Esophagus muscularis mucosa (tissue), 4 donors: ENCODE data around the gene FOXK1. TPM values are rescaled to one million over a fixed set of nuclear protein-coding genes. Genes with fewer than 3 reads are reported as not detected.

Source experiments
- DNase-seq: peaks from one replicate; pipeline ENCODE4 v3.0.0-alpha.2; 2017; ENCODE audit errors: extremely low spot score
- H3K27ac ChIP-seq, 4 donors: fragments of 200-600 bp; sonication (generic); replicated peaks in 1 of 4; 1 replicate in 3 of 4; 2 replicates in 1 of 4; pipeline ENCODE4 v1.5.1; 2016 to 2019; ENCODE audit warnings: mild to moderate bottlenecking in 1 of 4
- H3K27me3 ChIP-seq, 4 donors: fragments of 200-600 bp; sonication (generic); one replicate each; pipeline versions ENCODE4 v1.5.1 to v1.6.0; 2016 to 2019
- H3K36me3 ChIP-seq, 4 donors: fragments of 200-600 bp; sonication (generic); one replicate each; pipeline ENCODE4 v1.5.1; 2016 to 2019
- H3K4me1 ChIP-seq, 4 donors: fragments of 200-600 bp; sonication (generic); one replicate each; pipeline ENCODE4 v1.5.1; 2016 to 2019
- H3K4me3 ChIP-seq, 4 donors: fragments of 200-600 bp; sonication (generic); 1 replicate in 2 of 4; 2 replicates in 2 of 4; pipeline ENCODE4 v1.5.1; 2016 to 2019; ENCODE audit warnings: mild to moderate bottlenecking in 4 of 4, moderate library complexity in 1 of 4
- H3K9me3 ChIP-seq, 4 donors: fragments of 200-600 bp; sonication (generic); 1 replicate in 3 of 4; 2 replicates in 1 of 4; pipeline ENCODE4 v1.5.1; 2016 to 2019
- EP300 ChIP-seq: sonication (generic); formaldehyde crosslinking; IDR thresholded peaks from one replicate; pipeline ENCODE4 v1.6.1; 2017; ENCODE audit warnings: antibody characterized with exemption
- POLR2A ChIP-seq: fragments of 450-650 bp; IDR thresholded peaks from one replicate; pipeline ENCODE4 v1.6.1; 2017; ENCODE audit warnings: antibody characterized with exemption, moderate library complexity, mild to moderate bottlenecking, low read depth
- POLR2AphosphoS5 ChIP-seq, 2 donors: sonication (generic); formaldehyde crosslinking; IDR thresholded peaks; one replicate each; pipeline ENCODE4 v1.6.1; 2017; ENCODE audit warnings: antibody characterized with exemption in 2 of 2
- WGBS: methylation state at CpG from one replicate; pipeline ENCODE4 v1.1.5; 2018; 5-methylcytosine and 5-hydroxymethylcytosine counted together
- intact Hi-C: fragments of 100-400 bp; cut with DNase I; formaldehyde crosslinking; loops from one replicate; pipeline ENCODE4 v1.15.1; 2023
- total RNA-seq, 4 donors: library from RNA; depleted of rRNA; stranded (reverse); fragments of >200 nt; gene quantifications; one replicate each; pipeline versions ENCODE4 v1.1.0 to v1.2.1, GENCODE V29; 2016
- TF ChIP-seq, protein P1 (sequence below), 3 experiments: fragments of 200-600 bp in 2 of 3; fragments of 450-650 bp in 1 of 3; sonication (generic) in 2 of 3; IDR thresholded peaks; one replicate each; pipeline ENCODE4 v1.5.1; 2017 to 2019; ENCODE audit warnings: antibody characterized with exemption in 3 of 3, mild to moderate bottlenecking in 2 of 3, moderate library complexity in 1 of 3

FOXK1 gene
- total RNA-seq, 4 donors from 2014 or later: 23.4 to 46.1 (median 36.3) TPM

DNA sequence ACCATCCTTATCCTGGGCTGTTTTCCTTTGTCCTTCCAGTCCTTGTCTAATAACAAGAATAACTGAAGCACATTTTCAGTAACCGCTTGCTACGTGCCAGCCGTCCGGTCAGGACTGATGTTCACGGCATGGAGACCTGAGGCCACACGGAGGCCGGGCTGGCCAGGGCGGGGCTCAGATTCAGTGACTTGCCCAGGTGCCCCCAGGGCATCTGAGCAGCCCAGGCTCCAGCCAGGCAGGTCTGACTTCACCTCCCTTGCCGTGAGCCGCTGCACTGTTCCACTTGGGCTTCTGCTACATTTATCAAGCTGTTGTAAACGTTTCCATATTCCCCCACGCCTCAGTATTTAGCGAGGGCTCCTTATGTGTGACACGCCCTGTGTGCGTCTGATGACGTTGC lies 49.7 kb downstream of the FOXK1 start:
- TF ChIP-seq POLR2A (no peak), POLR2AphosphoS5 (IDR thresholded peaks at IDR 0.05) (no peak), EP300 (no peak)
- TF ChIP-seq, protein P1, sequence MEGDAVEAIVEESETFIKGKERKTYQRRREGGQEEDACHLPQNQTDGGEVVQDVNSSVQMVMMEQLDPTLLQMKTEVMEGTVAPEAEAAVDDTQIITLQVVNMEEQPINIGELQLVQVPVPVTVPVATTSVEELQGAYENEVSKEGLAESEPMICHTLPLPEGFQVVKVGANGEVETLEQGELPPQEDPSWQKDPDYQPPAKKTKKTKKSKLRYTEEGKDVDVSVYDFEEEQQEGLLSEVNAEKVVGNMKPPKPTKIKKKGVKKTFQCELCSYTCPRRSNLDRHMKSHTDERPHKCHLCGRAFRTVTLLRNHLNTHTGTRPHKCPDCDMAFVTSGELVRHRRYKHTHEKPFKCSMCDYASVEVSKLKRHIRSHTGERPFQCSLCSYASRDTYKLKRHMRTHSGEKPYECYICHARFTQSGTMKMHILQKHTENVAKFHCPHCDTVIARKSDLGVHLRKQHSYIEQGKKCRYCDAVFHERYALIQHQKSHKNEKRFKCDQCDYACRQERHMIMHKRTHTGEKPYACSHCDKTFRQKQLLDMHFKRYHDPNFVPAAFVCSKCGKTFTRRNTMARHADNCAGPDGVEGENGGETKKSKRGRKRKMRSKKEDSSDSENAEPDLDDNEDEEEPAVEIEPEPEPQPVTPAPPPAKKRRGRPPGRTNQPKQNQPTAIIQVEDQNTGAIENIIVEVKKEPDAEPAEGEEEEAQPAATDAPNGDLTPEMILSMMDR (IDR thresholded peaks at IDR 0.05): no peak
- peaks cover 34 to 51% (median 39%) of the 10 kb centered on the region in 4 donors for H3K4me1 ChIP-seq
- H3K4me3 ChIP-seq: no peak overlapping the region
- H3K27ac ChIP-seq: no peak overlapping the region
- intact Hi-C loops: no loop called here
- 88% methylated on average over 16 of the region's 16 CpGs for WGBS
- no peaks in the 10 kb centered on the region for H3K9me3 ChIP-seq
- H3K27me3 ChIP-seq: no peaks in the 10 kb centered on the region
- peaks cover 0 to 3% (median 0%) of the 10 kb centered on the region in 4 donors for H3K36me3 ChIP-seq
- DNase-seq: no peak

DNA sequence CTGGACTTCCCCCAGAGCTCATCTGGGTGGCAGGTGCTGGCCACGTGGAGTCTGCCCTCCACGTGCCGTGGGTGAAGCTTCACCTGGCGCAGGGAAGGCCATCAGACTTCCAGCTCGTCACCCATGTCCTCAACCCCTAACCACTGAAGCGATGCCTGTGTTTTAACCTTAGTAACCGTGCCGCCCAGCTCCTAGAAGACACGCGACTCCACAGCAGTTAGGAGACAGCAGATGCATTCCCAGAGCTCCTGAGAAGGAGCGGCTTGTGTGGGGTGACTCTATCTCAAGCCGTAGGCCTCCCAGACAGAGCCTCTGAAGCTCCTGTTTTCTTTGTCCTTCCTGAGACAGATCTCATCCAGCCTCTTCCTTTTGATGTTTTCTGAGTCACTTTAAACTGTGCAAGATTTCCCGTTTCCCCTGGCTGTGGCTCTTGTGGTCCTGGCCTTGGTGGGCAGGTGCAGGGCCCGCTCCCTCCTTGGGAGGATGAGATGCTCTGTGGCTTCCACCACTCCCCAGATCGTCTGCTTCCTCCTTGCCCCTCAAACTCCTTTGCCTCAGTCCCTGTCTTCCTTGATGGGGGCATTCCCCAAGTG lies 51.9 kb downstream of the FOXK1 start:
- H3K4me1 ChIP-seq: peaks cover 26 to 50% (median 35%) of the 10 kb centered on the region in 4 donors
- 90% methylated on average over 5 of the region's 15 CpGs for WGBS

DNA sequence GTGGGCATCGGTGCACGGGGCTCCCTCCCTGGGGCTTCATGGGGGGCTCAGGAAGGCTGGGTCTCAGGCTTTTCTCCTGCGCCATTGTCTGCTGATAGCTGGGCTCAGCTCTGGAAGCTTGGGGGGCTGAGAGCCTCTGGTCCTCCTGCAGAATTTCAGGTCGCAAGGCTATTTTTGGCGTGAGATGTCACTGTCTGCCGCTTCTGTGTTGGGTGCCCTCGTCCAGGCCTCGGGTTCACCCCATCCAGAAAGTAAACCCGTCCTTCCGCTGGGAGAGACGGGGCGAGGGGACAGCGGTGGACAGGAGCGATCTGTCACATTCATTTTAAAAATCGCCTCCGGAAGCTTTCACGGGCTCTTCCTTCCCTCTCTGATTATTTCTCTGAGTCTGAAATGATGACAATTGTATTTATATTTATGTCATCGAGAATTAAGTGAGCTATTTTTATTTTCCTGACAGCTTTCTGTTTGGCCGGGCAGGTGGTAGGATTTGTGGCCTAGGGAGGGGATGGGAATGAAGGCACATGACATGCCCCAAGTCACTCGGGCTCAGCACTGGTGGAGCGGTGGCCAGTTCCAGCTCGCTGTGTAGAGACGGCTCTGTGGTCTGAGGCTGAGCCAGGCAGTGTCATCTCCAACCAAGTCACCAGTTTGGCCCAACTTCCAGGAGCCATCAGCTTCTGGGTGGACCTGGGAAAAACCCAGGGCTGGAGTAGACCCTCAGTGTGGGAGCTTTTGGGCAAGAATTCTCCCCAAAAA lies 52.7 kb downstream of the FOXK1 start:
- H3K27me3 ChIP-seq: no peaks in the 10 kb centered on the region
- no peak for DNase-seq
- H3K4me3 ChIP-seq: no peak overlapping the region
- H3K27ac ChIP-seq: no peak overlapping the region
- 87% methylated on average over 22 of the region's 23 CpGs for WGBS
- H3K9me3 ChIP-seq: no peaks in the 10 kb centered on the region
- intact Hi-C loops: no loop called here
- H3K4me1 ChIP-seq: peaks cover 33 to 54% (median 39%) of the 10 kb centered on the region in 4 donors
- H3K36me3 ChIP-seq: no peaks in the 10 kb centered on the region
- TF ChIP-seq POLR2AphosphoS5 (IDR thresholded peaks at IDR 0.05): no peak
- TF ChIP-seq POLR2A: no peak
- TF ChIP-seq EP300: no peak
- TF ChIP-seq, protein P1 (IDR thresholded peaks at IDR 0.05): no peak

More for the DNA sequence above, 51.9 kb downstream of the FOXK1 start:
- H3K4me3 ChIP-seq: no peak overlapping the region
- no peak for DNase-seq
- TF ChIP-seq EP300 (no peak), POLR2AphosphoS5 (IDR thresholded peaks at IDR 0.05) (no peak), POLR2A (no peak)
- TF ChIP-seq, protein P1 (IDR thresholded peaks at IDR 0.05): no peak
- H3K36me3 ChIP-seq: no peaks in the 10 kb centered on the region
- no peak overlapping the region for H3K27ac ChIP-seq
- H3K9me3 ChIP-seq: no peaks in the 10 kb centered on the region
- intact Hi-C loops: no loop called here
- no peaks in the 10 kb centered on the region for H3K27me3 ChIP-seq

DNA sequence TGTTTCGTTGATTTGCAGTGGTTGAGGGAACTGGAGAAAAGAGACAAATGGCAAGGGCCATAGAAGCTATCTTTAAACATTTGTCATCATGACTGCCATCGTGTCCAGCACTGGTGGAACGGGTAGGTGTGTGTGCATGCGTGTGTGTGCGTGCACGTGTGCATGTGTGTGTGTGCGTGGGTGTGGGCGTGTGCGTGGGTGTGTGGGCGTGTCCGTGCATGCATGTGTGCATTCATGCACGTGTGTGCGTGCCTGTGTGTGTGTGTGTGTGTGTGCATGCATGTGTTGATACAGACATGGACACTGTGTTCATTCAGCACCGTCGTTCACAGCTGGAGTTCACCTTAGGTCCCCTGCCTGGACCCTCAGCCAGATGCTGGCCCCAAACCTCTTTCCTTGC lies 55.2 kb downstream of the FOXK1 start:
- no peak for DNase-seq
- intact Hi-C loops: no loop called here

More for the DNA sequence above, 55.2 kb downstream of the FOXK1 start:
- TF ChIP-seq, protein P1 (IDR thresholded peaks at IDR 0.05): no peak
- Histone ChIP-seq H3K27ac (no peak overlapping the region), H3K9me3 (no peaks in the 10 kb centered on the region), H3K27me3 (no peaks in the 10 kb centered on the region), H3K4me3 (no peak overlapping the region), H3K4me1 (peaks cover 25 to 58% (median 37%) of the 10 kb centered on the region in 4 donors), H3K36me3 (peaks cover 7 to 17% (median 16%) of the 10 kb centered on the region in 4 donors)
- WGBS: 94% methylated on average over 15 of the region's 15 CpGs
